Measurements from ENCODE around the gene UBA1.
A peak's percentile ranks its signal among the peaks of the same experiment; 100 is the strongest.

Gene UBA1

GRCh38 chrX:47212381-47213293 is 19.0 kb downstream of the UBA1 start:
- no peak for DNase-seq (ENCODE audit: low read depth)

GRCh38 chrX:47214435-47215077 is 20.9 kb downstream of the UBA1 start:
- no peak for DNase-seq (ENCODE audit: low read depth)

GRCh38 chrX:47215291-47215900 is 21.8 kb downstream of the UBA1 start:
- no peak for DNase-seq (ENCODE audit: low read depth)

- no peak for DNase-seq (ENCODE audit: low read depth)
Observed at GRCh38 chrX:47216393-47216925, 22.8 kb downstream of the UBA1 start.

- DNase-seq (ENCODE audit: low read depth) = peak; percentile 46
Observed at GRCh38 chrX:47217121-47217851, 23.7 kb downstream of the UBA1 start.

- peak; percentile 98 for DNase-seq (ENCODE audit: low read depth)
Observed at GRCh38 chrX:47217852-47218279, 24.2 kb downstream of the UBA1 start.

GRCh38 chrX:47218280-47218919 is 24.8 kb downstream of the UBA1 start, which contains the start of gene CDK16:
Gene CDK16, plus strand, starts transcription at chrX:47218681. Its CDS starts 4,877 bp downstream, at chrX:47223558.
- DNase-seq (ENCODE audit: low read depth) = peak; percentile 78

GRCh38 chrX:47218920-47219815 is 25.5 kb downstream of the UBA1 start:
- peak; percentile 4 for DNase-seq (ENCODE audit: low read depth)

GRCh38 chrX:47221756-47222155 is 28.1 kb downstream of the UBA1 start:
- DNase-seq (ENCODE audit: low read depth) = no peak

GRCh38 chrX:47222751-47223350 is 29.2 kb downstream of the UBA1 start:
- no peak for DNase-seq (ENCODE audit: low read depth)

GRCh38 chrX:47223476-47224250 is 30.0 kb downstream of the UBA1 start:
- DNase-seq (ENCODE audit: low read depth) = no peak

- no peak for DNase-seq (ENCODE audit: low read depth)
Observed at GRCh38 chrX:47224266-47224895, 30.8 kb downstream of the UBA1 start.

GRCh38 chrX:47224896-47225290 is 31.3 kb downstream of the UBA1 start:
- DNase-seq (ENCODE audit: low read depth) = no peak

- no peak for DNase-seq (ENCODE audit: low read depth)
Observed at GRCh38 chrX:47226071-47226470, 32.4 kb downstream of the UBA1 start.

GRCh38 chrX:47226531-47227333 is 33.1 kb downstream of the UBA1 start:
- no peak for DNase-seq (ENCODE audit: low read depth)

- no peak for DNase-seq (ENCODE audit: low read depth)
Observed at GRCh38 chrX:47227334-47227583, 33.6 kb downstream of the UBA1 start.

- DNase-seq (ENCODE audit: low read depth) = no peak
Observed at GRCh38 chrX:47228550-47229270, 35.1 kb downstream of the UBA1 start.
